Adrenal gland (tissue), 5 donors: ENCODE results near the gene TSSK2.

Experiments used
- POLR2A ChIP-seq, 2 donors: fragments of 450-650 bp; IDR thresholded peaks; one replicate each; pipeline ENCODE4 v1.6.1; 2017; ENCODE audit warnings: antibody characterized with exemption in 2 of 2, mild to moderate bottlenecking in 2 of 2, moderate library complexity in 1 of 2
- TF ChIP-seq, protein P1 (sequence below), 6 experiments: fragments of 450-650 bp in 4 of 6; fragments of 200-600 bp in 2 of 6; sonication (generic) in 1 of 6; IDR thresholded peaks; 1 replicate in 5 of 6; 2 replicates in 1 of 6; pipeline versions ENCODE4 v1.5.1 to v1.8.0; 2016 to 2021; ENCODE audit warnings: antibody characterized with exemption in 6 of 6, mild to moderate bottlenecking in 2 of 6, moderate library complexity in 1 of 6
- donor health status: DM: no; HTN: no; CAD: no.

DNA sequence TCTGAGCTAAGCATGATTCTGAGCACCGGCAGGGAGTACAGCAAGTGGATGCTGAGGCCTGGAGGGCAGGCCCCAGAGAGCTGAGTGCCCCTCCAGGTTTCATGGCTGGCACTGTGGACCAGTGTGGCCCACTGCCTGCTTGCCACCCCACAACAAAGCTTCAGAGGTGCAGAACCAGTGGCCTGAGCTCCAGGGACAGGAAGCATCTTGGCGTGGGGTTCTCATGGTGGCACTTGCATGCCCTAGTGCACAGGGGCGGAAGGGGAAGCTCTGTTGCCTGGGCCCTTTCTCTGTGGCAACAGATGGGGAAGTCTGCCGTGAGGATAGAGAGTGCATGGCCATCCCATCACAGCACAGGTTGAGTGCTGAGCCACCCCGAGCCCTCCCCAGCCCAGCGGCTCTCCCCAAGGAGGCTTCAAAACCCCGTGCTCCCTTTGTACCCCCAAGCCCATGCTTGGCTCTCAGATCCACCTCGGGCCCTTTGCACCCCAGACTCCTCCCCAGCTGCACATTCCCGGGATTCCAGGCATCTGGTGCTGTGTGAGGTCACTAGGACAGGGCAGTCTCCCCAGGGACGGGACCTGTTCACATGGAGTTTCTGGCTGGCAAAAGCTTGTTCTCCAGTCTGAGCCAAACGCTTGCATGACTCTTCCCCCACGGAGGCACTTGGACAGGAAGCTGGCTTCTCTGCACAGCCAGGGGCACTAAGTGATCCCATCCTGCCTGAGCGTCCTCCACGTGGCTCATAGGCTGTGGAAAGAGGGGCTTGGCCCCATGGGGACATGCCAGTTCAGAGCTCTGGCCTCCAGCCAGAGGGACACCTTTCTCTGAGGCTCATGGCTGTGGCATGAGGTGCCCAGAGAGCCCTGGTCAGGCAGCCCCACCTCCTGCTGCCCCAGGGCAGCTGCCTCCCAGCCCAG is 43.3 kb downstream of the TSSK2 start:
- TF ChIP-seq POLR2A (IDR thresholded peaks at IDR 0.05): peak in 1 of 2 donors; percentile 52
- TF ChIP-seq, protein P1, sequence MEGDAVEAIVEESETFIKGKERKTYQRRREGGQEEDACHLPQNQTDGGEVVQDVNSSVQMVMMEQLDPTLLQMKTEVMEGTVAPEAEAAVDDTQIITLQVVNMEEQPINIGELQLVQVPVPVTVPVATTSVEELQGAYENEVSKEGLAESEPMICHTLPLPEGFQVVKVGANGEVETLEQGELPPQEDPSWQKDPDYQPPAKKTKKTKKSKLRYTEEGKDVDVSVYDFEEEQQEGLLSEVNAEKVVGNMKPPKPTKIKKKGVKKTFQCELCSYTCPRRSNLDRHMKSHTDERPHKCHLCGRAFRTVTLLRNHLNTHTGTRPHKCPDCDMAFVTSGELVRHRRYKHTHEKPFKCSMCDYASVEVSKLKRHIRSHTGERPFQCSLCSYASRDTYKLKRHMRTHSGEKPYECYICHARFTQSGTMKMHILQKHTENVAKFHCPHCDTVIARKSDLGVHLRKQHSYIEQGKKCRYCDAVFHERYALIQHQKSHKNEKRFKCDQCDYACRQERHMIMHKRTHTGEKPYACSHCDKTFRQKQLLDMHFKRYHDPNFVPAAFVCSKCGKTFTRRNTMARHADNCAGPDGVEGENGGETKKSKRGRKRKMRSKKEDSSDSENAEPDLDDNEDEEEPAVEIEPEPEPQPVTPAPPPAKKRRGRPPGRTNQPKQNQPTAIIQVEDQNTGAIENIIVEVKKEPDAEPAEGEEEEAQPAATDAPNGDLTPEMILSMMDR (IDR thresholded peaks at IDR 0.05): no peak
